GM18909 (cell line): Measurements from ENCODE around the gene PNPLA7.
"Not testable (repeated sequence)": the region's sequence is repeated elsewhere in the genome, so short reads cannot be mapped to it uniquely, and the experiment has no call there.

Experiments
- ATAC-seq: cut with Tn5 transposase; IDR thresholded peaks from one replicate; pipeline ENCODE4 v1.9.1; 2021; ENCODE audit warnings: mild to moderate bottlenecking; ENCODE audit not compliant: unreplicated experiment, poor library complexity

PNPLA7 gene

GRCh38 chr9:137575716-137576411, 25.7 kb upstream of the PNPLA7 start:
- ATAC-seq, result no peak

GRCh38 chr9:137575364-137575715, 25.1 kb upstream of the PNPLA7 start:
- ATAC-seq, result no peak

- ATAC-seq, result no peak
Observed at GRCh38 chr9:137574192-137574591, 24.0 kb upstream of the PNPLA7 start.

GRCh38 chr9:137570566-137570965, 20.4 kb upstream of the PNPLA7 start:
- no peak for ATAC-seq

GRCh38 chr9:137569609-137570203, 19.5 kb upstream of the PNPLA7 start:
- no peak for ATAC-seq

- ATAC-seq, result not testable (repeated sequence)
Observed at GRCh38 chr9:137568445-137568844, 18.2 kb upstream of the PNPLA7 start.

- no peak for ATAC-seq
Observed at GRCh38 chr9:137564817-137565411, 14.7 kb upstream of the PNPLA7 start.

GRCh38 chr9:137564134-137564533, 13.9 kb upstream of the PNPLA7 start:
- no peak for ATAC-seq

- no peak for ATAC-seq
Observed at GRCh38 chr9:137558127-137558526, 7.9 kb upstream of the PNPLA7 start.

GRCh38 chr9:137556069-137556838, 6.1 kb upstream of the PNPLA7 start:
- ATAC-seq, result no peak

GRCh38 chr9:137555179-137555578, 5.0 kb upstream of the PNPLA7 start:
- ATAC-seq, result no peak

- no peak for ATAC-seq
Observed at GRCh38 chr9:137554349-137554748, 4.1 kb upstream of the PNPLA7 start.

GRCh38 chr9:137553654-137554053, 3.5 kb upstream of the PNPLA7 start:
- not testable (repeated sequence) for ATAC-seq

- ATAC-seq, result peak; percentile 21
Observed at GRCh38 chr9:137552022-137552768, 2.0 kb upstream of the PNPLA7 start.

GRCh38 chr9:137551264-137552021, 1.2 kb upstream of the PNPLA7 start, which contains the start of gene MRPL41:
MRPL41 (plus strand) TSS chr9:137551879; CDS start chr9:137552082, 203 bp downstream.
- ATAC-seq, result peak; percentile 86

GRCh38 chr9:137550958-137551263, 709 bp upstream of the PNPLA7 start:
- ATAC-seq, result not testable (repeated sequence)

GRCh38 chr9:137547687-137548543, 2.3 kb downstream of the PNPLA7 start:
- ATAC-seq, result no peak

- no peak for ATAC-seq
Observed at GRCh38 chr9:137545123-137545522, 5.1 kb downstream of the PNPLA7 start.
